Measurements from ENCODE around the gene HOXA7. TPM values are rescaled to one million over a fixed set of nuclear protein-coding genes. Genes with fewer than 3 reads are reported as not detected.

Gene HOXA7
- total RNA-seq, 4 donors from 2014 or later: 0.26 to 9.1 (median 5.2) TPM

DNA sequence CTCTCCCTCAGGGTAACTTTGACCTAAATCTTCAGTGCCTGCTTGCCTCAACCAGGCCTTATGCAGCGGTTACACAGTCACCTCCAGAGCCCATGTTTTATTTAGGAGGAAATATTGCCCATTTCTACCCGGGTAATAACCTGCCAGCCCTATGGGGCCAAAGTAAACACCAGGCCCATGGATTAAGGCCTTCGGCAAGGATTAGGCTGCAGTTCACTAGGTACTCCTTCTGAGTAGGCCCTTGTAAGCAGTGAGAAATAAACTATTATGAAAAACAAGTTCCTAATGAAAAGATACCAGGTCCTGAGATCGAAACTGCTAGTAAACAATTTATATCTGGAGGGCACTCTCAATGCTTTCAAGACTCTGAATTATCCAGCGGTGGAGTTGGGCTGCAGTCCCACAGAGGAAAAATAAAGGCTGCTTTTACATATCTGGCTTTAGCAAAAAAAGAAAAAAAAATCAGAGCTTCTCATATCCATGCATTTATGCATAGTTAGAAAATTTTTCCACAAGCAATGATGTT lies 21.4 kb upstream of the HOXA7 start:
- Histone ChIP-seq H3K36me3 (no peaks in the 10 kb centered on the region), H3K27ac (peak overlapping the region; percentile 94 to 96), H3K27me3 (no peaks in the 10 kb centered on the region), H3K9me3 (no peaks in the 10 kb centered on the region), H3K4me1 (no peaks in the 10 kb centered on the region), H3K4me3 (peak overlapping the region; percentile 58 to 66)
- TF ChIP-seq POLR2A (IDR thresholded peaks at IDR 0.05) (no peak), CTCF (IDR thresholded peaks at IDR 0.05) (no peak)
- intact Hi-C loops (cut with DNase I; ENCODE audit: low total_unique reads): no loop called here
- DNase-seq: peak in 1 of 2 donors; percentile 14

GRCh38 chr7:27176962-27177794 lies 20.7 kb upstream of the HOXA7 start:
- no peaks in the 10 kb centered on the region for H3K4me1 ChIP-seq
- no peaks in the 10 kb centered on the region for H3K9me3 ChIP-seq
- H3K27me3 ChIP-seq: no peaks in the 10 kb centered on the region
- no peaks in the 10 kb centered on the region for H3K36me3 ChIP-seq
- intact Hi-C loops (cut with DNase I; ENCODE audit: low total_unique reads): no loop called here
- TF ChIP-seq CTCF (IDR thresholded peaks at IDR 0.05): no peak
- no peak for TF ChIP-seq POLR2A (IDR thresholded peaks at IDR 0.05)
- peak overlapping the region; percentile 94 to 96 for H3K27ac ChIP-seq
- peak overlapping the region; percentile 58 to 66 for H3K4me3 ChIP-seq
- peak; percentile 33 to 34 for DNase-seq

DNA sequence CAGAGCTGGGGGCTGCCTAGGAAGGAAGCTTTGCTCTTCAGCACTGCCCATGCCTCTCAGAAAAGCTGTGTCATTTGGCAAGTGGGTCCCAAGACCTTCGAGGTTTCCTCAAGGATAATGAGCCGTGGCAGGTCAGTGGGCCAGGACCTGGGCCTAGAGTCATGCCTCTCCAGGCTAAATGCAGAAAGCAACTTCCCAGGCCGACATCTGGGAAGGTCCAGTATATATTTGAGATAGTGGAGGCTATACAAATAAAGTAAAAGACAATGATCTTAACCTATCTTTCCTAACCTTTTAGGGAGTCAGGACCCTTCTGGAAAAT lies 20.0 kb upstream of the HOXA7 start:
- no peaks in the 10 kb centered on the region for H3K4me1 ChIP-seq
- DNase-seq: peak in 1 of 2 donors; percentile 17
- TF ChIP-seq POLR2A (IDR thresholded peaks at IDR 0.05) (no peak), CTCF (IDR thresholded peaks at IDR 0.05) (no peak)
- peak overlapping the region; percentile 94 to 96 for H3K27ac ChIP-seq
- H3K27me3 ChIP-seq: no peaks in the 10 kb centered on the region
- intact Hi-C loops (cut with DNase I; ENCODE audit: low total_unique reads): no loop called here
- no peaks in the 10 kb centered on the region for H3K36me3 ChIP-seq
- H3K9me3 ChIP-seq: no peaks in the 10 kb centered on the region
- H3K4me3 ChIP-seq: peak overlapping the region; percentile 58 to 66

- Histone ChIP-seq H3K4me3 (peak overlapping the region; percentile 58 to 66), H3K4me1 (no peaks in the 10 kb centered on the region), H3K9me3 (no peaks in the 10 kb centered on the region), H3K27ac (peak overlapping the region; percentile 94 to 96), H3K36me3 (no peaks in the 10 kb centered on the region), H3K27me3 (no peaks in the 10 kb centered on the region)
- TF ChIP-seq POLR2A (IDR thresholded peaks at IDR 0.05) (no peak), CTCF (IDR thresholded peaks at IDR 0.05) (no peak)
- peak; percentile 27 to 44 for DNase-seq
- intact Hi-C loops (cut with DNase I; ENCODE audit: low total_unique reads): no loop called here
Observed at GRCh38 chr7:27175626-27176523, 19.4 kb upstream of the HOXA7 start.
